ENCODE results near the gene PCTP.

Gene PCTP

DNA sequence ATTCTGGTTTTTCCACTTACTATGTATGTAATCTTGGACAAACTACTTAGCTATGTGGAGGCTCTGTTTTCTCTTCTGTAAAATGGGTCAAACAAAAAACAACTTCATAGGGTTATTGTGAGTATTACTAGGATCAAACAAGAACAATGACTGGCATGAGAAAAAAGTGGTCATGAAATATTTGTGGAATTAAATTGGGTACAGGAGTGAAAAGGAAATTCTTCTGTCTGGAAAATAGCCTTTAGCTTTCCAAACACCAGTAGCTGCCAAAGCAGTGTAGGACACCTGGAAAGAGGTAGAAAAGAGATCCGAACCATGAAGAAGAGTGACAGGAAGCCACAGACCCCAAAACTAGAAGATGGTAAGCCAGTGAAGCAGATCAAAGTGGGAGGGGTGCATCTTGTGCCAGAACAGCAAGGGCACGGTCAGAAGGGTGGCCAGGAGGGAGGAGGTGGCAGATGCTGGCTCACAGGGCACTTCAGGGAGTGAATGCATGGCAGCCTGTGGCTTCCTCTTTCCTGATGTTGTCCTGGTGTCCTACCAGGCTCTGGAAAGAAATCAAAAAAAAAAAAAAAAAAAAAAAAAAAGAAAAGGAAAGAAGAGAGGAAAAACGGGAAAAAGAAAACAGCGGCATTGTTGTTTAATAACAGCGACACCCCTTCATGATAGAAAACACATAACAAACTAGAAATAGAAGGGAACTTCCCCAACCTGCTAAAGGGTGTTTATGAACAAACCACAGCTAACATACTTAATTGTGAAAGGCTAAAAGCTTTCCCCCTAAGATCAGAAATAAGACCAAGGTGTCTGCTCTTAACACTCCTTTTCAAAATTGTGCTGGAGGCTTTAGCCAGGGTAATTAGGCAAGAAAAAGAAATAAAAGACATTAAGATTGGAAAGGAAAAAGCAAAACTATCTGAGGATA, 67.9 kb downstream of the PCTP start:
- H3K4me3 Mint-ChIP-seq: no peak overlapping the region
- peaks cover 21% of the 10 kb centered on the region for H3K4me1 Mint-ChIP-seq
- H3K9me3 Mint-ChIP-seq: peaks cover 13% of the 10 kb centered on the region
- no peaks in the 10 kb centered on the region for H3K27me3 Mint-ChIP-seq (ENCODE audit: low read depth)
- H3K27ac Mint-ChIP-seq: no peak overlapping the region
- TF ChIP-seq, protein P1, sequence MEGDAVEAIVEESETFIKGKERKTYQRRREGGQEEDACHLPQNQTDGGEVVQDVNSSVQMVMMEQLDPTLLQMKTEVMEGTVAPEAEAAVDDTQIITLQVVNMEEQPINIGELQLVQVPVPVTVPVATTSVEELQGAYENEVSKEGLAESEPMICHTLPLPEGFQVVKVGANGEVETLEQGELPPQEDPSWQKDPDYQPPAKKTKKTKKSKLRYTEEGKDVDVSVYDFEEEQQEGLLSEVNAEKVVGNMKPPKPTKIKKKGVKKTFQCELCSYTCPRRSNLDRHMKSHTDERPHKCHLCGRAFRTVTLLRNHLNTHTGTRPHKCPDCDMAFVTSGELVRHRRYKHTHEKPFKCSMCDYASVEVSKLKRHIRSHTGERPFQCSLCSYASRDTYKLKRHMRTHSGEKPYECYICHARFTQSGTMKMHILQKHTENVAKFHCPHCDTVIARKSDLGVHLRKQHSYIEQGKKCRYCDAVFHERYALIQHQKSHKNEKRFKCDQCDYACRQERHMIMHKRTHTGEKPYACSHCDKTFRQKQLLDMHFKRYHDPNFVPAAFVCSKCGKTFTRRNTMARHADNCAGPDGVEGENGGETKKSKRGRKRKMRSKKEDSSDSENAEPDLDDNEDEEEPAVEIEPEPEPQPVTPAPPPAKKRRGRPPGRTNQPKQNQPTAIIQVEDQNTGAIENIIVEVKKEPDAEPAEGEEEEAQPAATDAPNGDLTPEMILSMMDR (IDR thresholded peaks at IDR 0.05; ENCODE audit: unreplicated experiment in 3 of 3): no peak
- no peaks in the 10 kb centered on the region for H3K36me3 Mint-ChIP-seq (ENCODE audit: low read depth)

DNA sequence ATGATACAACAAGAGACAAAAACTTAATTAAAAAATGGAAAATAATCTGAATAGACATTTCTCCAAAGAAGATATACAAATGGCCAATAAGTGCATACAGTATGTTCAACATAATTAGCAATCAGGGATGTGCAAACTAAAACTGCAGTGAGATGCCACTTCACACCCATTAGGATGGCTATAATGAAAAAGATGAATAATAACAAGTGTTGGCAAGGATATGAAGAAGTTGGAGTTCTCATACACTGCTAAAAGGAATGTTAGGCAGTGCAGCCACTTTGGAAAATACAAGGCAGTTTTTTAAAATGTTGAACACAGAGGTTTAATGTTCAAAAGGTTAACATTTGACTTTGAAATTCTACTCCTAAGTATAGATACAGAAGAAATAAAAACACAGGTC, 69.8 kb downstream of the PCTP start:
- Mint-ChIP-seq H3K4me1 (peaks cover 15% of the 10 kb centered on the region), H3K36me3 (ENCODE audit: low read depth) (no peaks in the 10 kb centered on the region)

DNA sequence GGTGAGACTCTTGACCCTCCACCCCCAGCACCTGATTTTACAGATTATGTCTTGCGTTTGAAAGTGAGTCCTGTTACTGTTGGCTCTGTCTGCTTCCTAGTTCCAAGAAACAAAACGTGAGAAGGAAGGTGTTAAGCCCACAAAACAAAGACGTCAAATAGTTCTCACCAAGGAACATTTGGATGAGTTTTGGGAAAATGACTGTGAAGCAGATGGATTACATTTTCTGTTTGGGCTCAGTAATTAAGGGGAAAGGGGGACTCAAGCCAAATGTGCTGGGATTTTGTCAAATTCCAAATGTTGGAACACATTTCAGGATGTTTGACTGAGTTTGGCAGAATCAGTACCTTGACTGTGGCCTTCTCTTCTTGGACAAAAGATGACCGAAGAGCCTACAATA, 71.2 kb downstream of the PCTP start:
- TF ChIP-seq, protein P1 (IDR thresholded peaks at IDR 0.05; ENCODE audit: unreplicated experiment in 3 of 3): no peak

More for the DNA sequence above, 69.8 kb downstream of the PCTP start:
- Mint-ChIP-seq H3K9me3 (peaks cover 13% of the 10 kb centered on the region), H3K27ac (no peak overlapping the region), H3K27me3 (ENCODE audit: low read depth) (no peaks in the 10 kb centered on the region), H3K4me3 (no peak overlapping the region)
- TF ChIP-seq, protein P1 (IDR thresholded peaks at IDR 0.05; ENCODE audit: unreplicated experiment in 3 of 3): no peak

DNA sequence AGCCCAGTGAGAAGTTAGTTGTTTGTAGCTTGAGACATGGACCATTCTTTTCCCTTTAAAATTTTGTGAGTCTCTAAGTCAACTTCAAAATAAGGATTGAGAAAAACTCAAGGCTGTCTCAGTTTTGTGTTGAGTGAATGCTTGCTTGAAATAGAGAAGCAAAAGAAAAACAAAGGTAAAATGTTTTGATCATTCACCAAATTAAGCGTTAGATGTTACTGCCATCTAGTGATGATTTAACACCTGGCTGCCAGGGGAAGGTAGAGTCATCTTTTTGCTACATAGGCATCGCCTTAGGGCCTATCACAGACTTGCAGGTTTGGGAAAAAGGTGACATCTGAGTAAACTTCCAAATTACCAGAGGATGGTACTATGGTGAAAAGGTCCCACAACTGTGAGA, 74.4 kb downstream of the PCTP start:
- H3K4me3 Mint-ChIP-seq: no peak overlapping the region
- TF ChIP-seq, protein P1 (IDR thresholded peaks at IDR 0.05; ENCODE audit: unreplicated experiment in 3 of 3): peak; percentile 21 to 30 (median 21)
- no peaks in the 10 kb centered on the region for H3K9me3 Mint-ChIP-seq
- no peaks in the 10 kb centered on the region for H3K36me3 Mint-ChIP-seq (ENCODE audit: low read depth)
- H3K27ac Mint-ChIP-seq: no peak overlapping the region
- peaks cover 9% of the 10 kb centered on the region for H3K27me3 Mint-ChIP-seq (ENCODE audit: low read depth)
- peaks cover 4% of the 10 kb centered on the region for H3K4me1 Mint-ChIP-seq

More for the DNA sequence above, 71.2 kb downstream of the PCTP start:
- Mint-ChIP-seq H3K27me3 (ENCODE audit: low read depth) (no peaks in the 10 kb centered on the region), H3K4me1 (peaks cover 4% of the 10 kb centered on the region), H3K27ac (no peak overlapping the region), H3K36me3 (ENCODE audit: low read depth) (no peaks in the 10 kb centered on the region), H3K4me3 (no peak overlapping the region), H3K9me3 (peaks cover 13% of the 10 kb centered on the region)

Data from nephron (organoid).